Measurements from ENCODE around the gene LRRC37A2. TPM values are rescaled to one million over a fixed set of nuclear protein-coding genes. Genes with fewer than 3 reads are reported as not detected.
"Not testable (repeated sequence)": the region's sequence is repeated elsewhere in the genome, so short reads cannot be mapped to it uniquely, and the experiment has no call there.

Gene LRRC37A2
- total RNA-seq (2021; ENCODE audit: unreplicated experiment): 8.1 TPM
- 8.2 TPM for polyA plus RNA-seq (2012; ENCODE audit: insufficient read length)
- Bru-seq, nascent RNA: percentile 70 among the genes with signal in this experiment
- BruChase-seq, experiment 1, labeled RNA remaining after a 2-hour chase: percentile 79 among the genes with signal in this experiment
- BruChase-seq, experiment 2, labeled RNA remaining after a 6-hour chase: percentile 71 among the genes with signal in this experiment
- long read RNA-seq, full-length matches to known transcripts: 4 of 19 reads
- long read RNA-seq, partial matches to known transcripts: 4 of 19 reads
- long read RNA-seq, other reads (novel, unspliced or antisense): 11 of 19 reads

DNA sequence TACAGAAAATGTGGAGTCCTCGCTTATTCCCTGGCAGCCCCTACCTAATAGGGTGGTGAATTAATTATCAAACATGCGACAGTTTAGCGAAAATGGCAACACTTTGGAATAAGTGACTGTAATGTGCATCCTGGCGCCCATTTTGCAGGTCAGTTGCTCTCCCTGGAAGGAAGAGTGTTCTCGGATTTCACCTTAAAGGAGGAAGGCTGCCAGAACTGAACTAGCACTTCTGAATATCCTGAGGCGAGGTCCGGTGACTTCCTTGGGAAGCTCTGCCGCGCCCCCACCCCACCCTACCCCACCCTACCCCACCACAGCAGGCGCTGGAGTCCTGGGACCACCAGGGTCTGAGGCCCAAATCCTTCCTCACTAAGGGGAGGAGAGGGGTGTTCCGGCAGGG, at the start of gene LRRC37A2:
TSS of gene LRRC37A2 (plus strand) at position 301 of the 400 bp plus-strand sequence. CDS start 245 bp downstream, outside the sequence.
- H3K4me3 ChIP-seq (ENCODE audit: low read depth in 2 of 2, low read length in 2 of 2); ATAC-seq; H3K27me3 ChIP-seq (ENCODE audit: control insufficient read depth, insufficient read depth, low read length); H3K9me3 ChIP-seq (ENCODE audit: control insufficient read depth, insufficient read depth, low read depth, low read length); H3K4me1 ChIP-seq (ENCODE audit: control insufficient read depth, insufficient read depth, low read length); H3K36me3 ChIP-seq (ENCODE audit: control insufficient read depth, insufficient read depth, low read length); DNase-seq (ENCODE audit: low read depth, low spot score); POLR2A ChIA-PET; in situ Hi-C loops (cut with HindIII; ENCODE audit: low pct_unique_long_range_greater_than_20kb, low sequenced_read_pairs); BruUV-seq (replicated peaks); H3K27ac ChIP-seq (ENCODE audit: low read length); intact Hi-C loops (cut with micrococcal nuclease; ENCODE audit: unreplicated experiment); CTCF ChIA-PET: not testable (repeated sequence)

DNA sequence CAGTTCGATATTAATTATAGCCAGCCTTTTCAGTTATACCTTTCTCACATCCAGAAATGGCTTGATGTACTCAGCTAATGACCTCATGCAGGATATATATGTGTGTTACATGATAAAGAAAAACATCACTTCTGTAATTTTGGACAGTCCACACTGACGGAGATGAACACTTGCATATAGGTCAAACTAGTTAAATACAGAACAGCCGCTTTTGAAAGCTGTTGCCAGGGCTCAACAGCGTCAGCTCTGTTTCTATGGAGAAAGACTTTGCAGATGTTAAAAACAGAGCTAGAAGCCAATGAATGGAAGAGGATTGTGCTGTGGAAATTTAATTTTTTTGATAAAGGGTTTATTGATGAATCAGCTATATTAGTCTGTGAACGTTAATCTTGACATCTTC, 44.6 kb upstream of the LRRC37A2 start:
- H3K9me3 ChIP-seq (ENCODE audit: control insufficient read depth, insufficient read depth, low read depth, low read length); ATAC-seq; H3K27me3 ChIP-seq (ENCODE audit: control insufficient read depth, insufficient read depth, low read length); DNase-seq (ENCODE audit: low read depth, low spot score); POLR2A ChIA-PET; in situ Hi-C loops (cut with HindIII; ENCODE audit: low pct_unique_long_range_greater_than_20kb, low sequenced_read_pairs); H3K36me3 ChIP-seq (ENCODE audit: control insufficient read depth, insufficient read depth, low read length); H3K4me3 ChIP-seq (ENCODE audit: low read depth in 2 of 2, low read length in 2 of 2); CTCF ChIA-PET; intact Hi-C loops (cut with micrococcal nuclease; ENCODE audit: unreplicated experiment); H3K27ac ChIP-seq (ENCODE audit: low read length); H3K4me1 ChIP-seq (ENCODE audit: control insufficient read depth, insufficient read depth, low read length): not testable (repeated sequence)
- BruUV-seq (replicated peaks): TSS peak; percentile 57

DNA sequence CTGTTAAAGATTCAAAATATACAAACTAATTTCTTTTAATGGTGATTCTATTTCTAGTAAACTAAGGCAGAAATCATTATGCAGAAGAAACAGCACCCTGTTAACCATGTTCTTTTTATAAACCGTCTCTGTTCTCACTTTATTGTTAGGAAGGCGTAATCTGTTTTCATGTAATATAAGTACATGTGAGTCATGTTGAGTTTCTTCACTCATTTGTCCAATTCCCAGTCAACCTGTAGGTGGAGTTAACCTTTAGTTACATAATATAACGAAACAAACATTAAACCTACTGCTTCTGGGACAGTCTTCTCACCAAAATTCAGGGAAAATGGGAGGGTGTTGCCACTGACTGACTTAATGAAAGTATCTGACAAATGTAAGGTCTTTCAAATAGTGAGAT, 37.8 kb upstream of the LRRC37A2 start:
- CTCF ChIA-PET; H3K4me1 ChIP-seq (ENCODE audit: control insufficient read depth, insufficient read depth, low read length); POLR2A ChIA-PET; H3K27me3 ChIP-seq (ENCODE audit: control insufficient read depth, insufficient read depth, low read length); H3K4me3 ChIP-seq (ENCODE audit: low read depth in 2 of 2, low read length in 2 of 2); H3K9me3 ChIP-seq (ENCODE audit: control insufficient read depth, insufficient read depth, low read depth, low read length); in situ Hi-C loops (cut with HindIII; ENCODE audit: low pct_unique_long_range_greater_than_20kb, low sequenced_read_pairs); BruUV-seq (replicated peaks); H3K36me3 ChIP-seq (ENCODE audit: control insufficient read depth, insufficient read depth, low read length); intact Hi-C loops (cut with micrococcal nuclease; ENCODE audit: unreplicated experiment); DNase-seq (ENCODE audit: low read depth, low spot score); H3K27ac ChIP-seq (ENCODE audit: low read length); ATAC-seq: not testable (repeated sequence)

DNA sequence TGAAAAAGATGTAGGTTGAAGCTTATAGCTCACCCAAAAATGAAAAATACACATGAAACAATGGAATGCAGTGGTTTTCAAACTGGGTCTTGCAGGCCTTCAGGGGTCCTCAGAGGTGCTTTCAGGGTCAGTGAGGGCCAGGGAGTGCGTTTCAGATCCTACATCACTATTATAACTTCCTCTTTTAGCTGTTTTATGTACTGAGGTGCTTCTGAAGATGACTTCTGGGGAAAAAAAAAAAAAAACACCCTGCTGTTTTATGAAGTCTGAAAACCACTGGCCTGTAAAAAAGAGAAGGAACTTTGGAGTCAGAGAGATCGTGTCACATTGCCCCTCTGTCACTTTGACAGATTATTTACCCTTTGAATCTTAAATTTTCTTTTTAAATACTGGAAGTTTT, 36.7 kb upstream of the LRRC37A2 start:
- DNase-seq (ENCODE audit: low read depth, low spot score); H3K27ac ChIP-seq (ENCODE audit: low read length); BruUV-seq (replicated peaks); POLR2A ChIA-PET; H3K9me3 ChIP-seq (ENCODE audit: control insufficient read depth, insufficient read depth, low read depth, low read length); H3K4me3 ChIP-seq (ENCODE audit: low read depth in 2 of 2, low read length in 2 of 2); CTCF ChIA-PET; H3K4me1 ChIP-seq (ENCODE audit: control insufficient read depth, insufficient read depth, low read length); in situ Hi-C loops (cut with HindIII; ENCODE audit: low pct_unique_long_range_greater_than_20kb, low sequenced_read_pairs); intact Hi-C loops (cut with micrococcal nuclease; ENCODE audit: unreplicated experiment); ATAC-seq; H3K36me3 ChIP-seq (ENCODE audit: control insufficient read depth, insufficient read depth, low read length); H3K27me3 ChIP-seq (ENCODE audit: control insufficient read depth, insufficient read depth, low read length): not testable (repeated sequence)

DNA sequence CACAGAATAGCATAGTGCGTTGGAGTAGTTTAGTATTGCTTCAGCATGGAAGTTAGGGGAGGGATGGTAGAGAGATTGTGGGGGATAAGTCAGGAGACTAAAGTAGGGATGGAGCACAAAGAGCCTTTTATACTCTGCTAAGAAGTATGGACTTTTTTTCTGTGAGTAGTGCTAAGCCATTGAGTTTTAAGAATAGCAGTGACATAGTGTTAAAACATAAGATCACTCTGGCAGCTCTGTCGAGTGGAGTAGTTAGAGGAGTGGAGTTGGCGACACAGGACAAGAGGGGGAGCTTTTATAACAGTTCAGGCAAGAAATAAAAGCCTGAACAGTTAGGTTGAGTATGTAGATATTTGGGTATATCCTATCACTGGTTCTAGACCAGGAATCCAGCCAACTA, 33.4 kb upstream of the LRRC37A2 start:
- H3K27ac ChIP-seq (ENCODE audit: low read length); in situ Hi-C loops (cut with HindIII; ENCODE audit: low pct_unique_long_range_greater_than_20kb, low sequenced_read_pairs); DNase-seq (ENCODE audit: low read depth, low spot score); H3K27me3 ChIP-seq (ENCODE audit: control insufficient read depth, insufficient read depth, low read length); H3K4me3 ChIP-seq (ENCODE audit: low read depth in 2 of 2, low read length in 2 of 2); H3K9me3 ChIP-seq (ENCODE audit: control insufficient read depth, insufficient read depth, low read depth, low read length); intact Hi-C loops (cut with micrococcal nuclease; ENCODE audit: unreplicated experiment); H3K4me1 ChIP-seq (ENCODE audit: control insufficient read depth, insufficient read depth, low read length); BruUV-seq (replicated peaks); H3K36me3 ChIP-seq (ENCODE audit: control insufficient read depth, insufficient read depth, low read length); POLR2A ChIA-PET; ATAC-seq; CTCF ChIA-PET: not testable (repeated sequence)

DNA sequence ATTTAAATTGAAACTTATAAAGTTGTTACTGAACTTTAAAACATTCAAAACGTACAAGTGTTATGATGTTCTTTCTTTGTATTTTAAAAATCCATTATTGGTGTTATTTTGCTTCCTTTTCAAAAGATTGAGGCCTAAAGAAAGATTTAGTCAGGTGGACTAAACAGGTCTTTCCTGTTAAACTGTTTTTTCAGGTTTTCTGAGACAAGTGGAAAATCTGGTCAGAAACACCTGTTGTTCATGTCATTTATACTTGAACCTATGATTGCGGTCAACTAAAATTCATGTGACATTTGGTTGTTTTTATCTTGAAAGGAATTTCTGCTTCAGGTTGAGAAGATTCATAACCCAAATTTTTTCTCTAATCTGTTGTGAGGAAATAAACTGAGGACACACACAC, 31.0 kb upstream of the LRRC37A2 start:
- CTCF ChIA-PET; H3K4me3 ChIP-seq (ENCODE audit: low read depth in 2 of 2, low read length in 2 of 2); H3K27ac ChIP-seq (ENCODE audit: low read length); H3K9me3 ChIP-seq (ENCODE audit: control insufficient read depth, insufficient read depth, low read depth, low read length); ATAC-seq; BruUV-seq (replicated peaks); DNase-seq (ENCODE audit: low read depth, low spot score); POLR2A ChIA-PET; H3K4me1 ChIP-seq (ENCODE audit: control insufficient read depth, insufficient read depth, low read length); intact Hi-C loops (cut with micrococcal nuclease; ENCODE audit: unreplicated experiment); H3K27me3 ChIP-seq (ENCODE audit: control insufficient read depth, insufficient read depth, low read length); H3K36me3 ChIP-seq (ENCODE audit: control insufficient read depth, insufficient read depth, low read length); in situ Hi-C loops (cut with HindIII; ENCODE audit: low pct_unique_long_range_greater_than_20kb, low sequenced_read_pairs): not testable (repeated sequence)

DNA sequence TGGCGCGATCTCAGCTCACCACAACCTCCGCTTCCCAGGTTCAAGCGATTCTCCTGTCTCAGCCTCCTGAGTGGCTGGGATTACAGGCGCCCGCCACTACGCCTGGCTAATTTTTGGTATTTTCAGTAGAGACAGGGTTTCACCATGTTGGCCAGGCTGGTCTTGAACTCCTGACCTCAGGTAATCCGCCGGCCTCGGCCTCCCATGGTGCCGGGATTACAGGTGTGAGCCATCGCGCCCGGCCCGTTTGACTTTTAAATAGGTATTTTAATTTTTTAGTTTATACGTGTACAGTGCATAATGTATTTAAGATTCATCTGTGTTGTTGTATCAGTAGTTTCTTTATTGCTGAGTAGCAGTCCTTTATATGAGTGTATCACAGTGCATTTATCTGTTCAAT, 20.2 kb upstream of the LRRC37A2 start:
- BruUV-seq (replicated peaks); POLR2A ChIA-PET; H3K27me3 ChIP-seq (ENCODE audit: control insufficient read depth, insufficient read depth, low read length); H3K27ac ChIP-seq (ENCODE audit: low read length); H3K4me1 ChIP-seq (ENCODE audit: control insufficient read depth, insufficient read depth, low read length); H3K36me3 ChIP-seq (ENCODE audit: control insufficient read depth, insufficient read depth, low read length); H3K4me3 ChIP-seq (ENCODE audit: low read depth in 2 of 2, low read length in 2 of 2); intact Hi-C loops (cut with micrococcal nuclease; ENCODE audit: unreplicated experiment); in situ Hi-C loops (cut with HindIII; ENCODE audit: low pct_unique_long_range_greater_than_20kb, low sequenced_read_pairs); DNase-seq (ENCODE audit: low read depth, low spot score); CTCF ChIA-PET; H3K9me3 ChIP-seq (ENCODE audit: control insufficient read depth, insufficient read depth, low read depth, low read length); ATAC-seq: not testable (repeated sequence)
